Hematopoietic multipotent progenitor cell treated with erythropoietin and hydrocortisone succinate and interleukin-3 and kit ligand, for 4 days (in vitro differentiated cells): Measurements from ENCODE around the gene MDFI.
A peak's percentile ranks its signal among the peaks of the same experiment; 100 is the strongest.

Experiments
- DNase-seq: peaks from one replicate; pipeline ENCODE4 v3.0.0-alpha.2; 2015

Gene MDFI

DNA sequence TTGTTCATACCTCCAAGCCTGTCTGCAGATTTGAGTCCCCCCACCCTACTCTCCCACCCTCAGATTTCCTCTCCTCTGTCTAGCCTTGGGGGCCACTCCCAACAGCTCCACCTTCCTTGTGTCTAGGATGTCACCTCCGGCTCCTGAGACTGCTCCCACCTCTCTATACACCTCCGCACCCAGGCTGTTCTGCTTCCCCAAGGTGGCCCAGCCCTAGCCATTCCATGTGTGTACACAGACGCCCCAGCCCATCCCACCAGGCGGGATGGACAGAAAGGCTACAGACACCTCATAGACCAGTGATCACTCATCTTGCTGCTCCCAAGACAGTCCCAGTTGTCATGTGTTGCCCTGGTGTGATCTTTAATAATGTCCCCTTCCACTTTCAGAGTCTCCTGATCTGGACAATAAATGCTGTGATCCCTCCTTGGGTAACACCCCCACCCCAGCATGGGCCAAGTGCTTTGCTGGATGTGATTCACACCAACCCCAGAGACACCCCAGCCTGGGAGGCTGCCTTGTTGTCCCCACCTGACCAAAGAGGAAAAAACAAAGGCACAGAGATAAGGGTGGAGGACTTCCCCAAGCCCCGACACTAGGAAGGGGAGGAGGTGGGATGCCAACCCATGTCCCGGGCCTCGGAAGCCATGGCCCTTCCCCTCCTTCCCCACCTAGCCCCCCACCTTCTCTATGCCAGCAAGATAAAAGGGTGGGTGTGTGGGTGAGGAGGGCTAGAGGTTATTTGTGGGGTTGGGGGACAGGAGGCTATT, 36.1 kb downstream of the MDFI start:
- DNase-seq: no peak

DNA sequence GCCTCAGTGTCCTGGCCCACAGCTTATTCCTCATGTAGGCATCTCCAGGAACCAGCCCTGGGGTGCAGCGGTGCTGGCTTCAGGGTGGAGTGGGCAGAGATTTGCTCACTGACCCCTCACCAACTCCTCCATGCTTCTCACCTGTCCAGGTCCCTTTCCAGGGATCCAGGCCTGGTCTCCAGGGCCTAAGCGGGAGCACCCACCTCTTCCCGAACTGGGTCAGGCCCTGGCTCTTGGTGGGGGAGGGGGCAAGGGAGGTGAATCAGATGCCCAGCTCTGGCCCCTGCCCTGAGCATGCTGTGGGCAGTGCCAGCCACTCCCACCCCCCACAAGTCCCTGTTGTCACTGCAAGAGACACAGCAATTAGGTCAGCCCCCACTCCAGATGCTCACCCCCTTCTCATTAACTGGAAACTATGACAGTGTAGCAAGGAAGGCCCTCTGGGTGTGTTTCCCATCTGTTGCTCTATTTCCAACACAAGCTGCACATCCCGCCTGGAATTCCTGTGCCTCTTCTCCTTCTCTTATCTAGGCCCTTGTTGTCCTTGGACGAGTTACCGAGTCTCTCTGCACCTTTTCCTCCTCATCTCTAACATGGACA, 37.0 kb downstream of the MDFI start:
- no peak for DNase-seq

DNA sequence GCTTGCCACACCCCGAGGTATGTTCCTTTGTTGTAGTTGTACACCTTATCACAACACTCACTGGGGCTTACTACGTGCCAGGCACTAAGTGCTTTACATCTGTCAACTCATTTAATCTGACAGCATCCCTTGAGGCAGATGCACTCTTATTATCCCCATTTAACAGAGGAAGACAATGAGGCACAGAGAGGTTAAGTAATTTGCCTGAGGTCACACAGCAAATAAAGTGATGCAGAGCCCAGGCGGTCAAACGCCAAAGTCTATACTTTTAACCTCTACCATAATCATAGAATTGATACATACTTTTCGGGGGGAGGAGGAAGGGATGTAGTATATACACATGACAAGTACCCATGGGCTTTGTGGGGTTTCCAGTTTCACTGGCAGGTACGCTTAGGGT, 37.7 kb downstream of the MDFI start:
- no peak for DNase-seq

DNA sequence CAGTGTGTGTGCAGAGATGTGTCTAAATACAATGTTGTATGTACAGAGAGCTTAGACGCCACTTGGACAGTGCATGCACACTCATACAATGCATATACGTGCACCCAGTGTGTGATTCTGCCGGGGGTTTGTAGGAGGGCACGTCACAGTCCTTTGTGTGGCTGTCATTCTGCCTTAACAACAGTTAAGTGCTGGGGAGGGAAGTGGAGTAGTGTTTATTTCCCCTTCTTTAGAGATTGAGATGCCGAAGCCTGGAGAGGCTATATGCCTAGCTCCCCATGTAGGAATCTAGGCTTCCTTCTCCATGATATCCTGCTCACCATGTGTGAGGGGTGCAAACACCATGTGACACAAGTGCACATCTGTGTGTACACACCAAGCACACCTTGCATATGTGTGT, 38.2 kb downstream of the MDFI start:
- DNase-seq: no peak

DNA sequence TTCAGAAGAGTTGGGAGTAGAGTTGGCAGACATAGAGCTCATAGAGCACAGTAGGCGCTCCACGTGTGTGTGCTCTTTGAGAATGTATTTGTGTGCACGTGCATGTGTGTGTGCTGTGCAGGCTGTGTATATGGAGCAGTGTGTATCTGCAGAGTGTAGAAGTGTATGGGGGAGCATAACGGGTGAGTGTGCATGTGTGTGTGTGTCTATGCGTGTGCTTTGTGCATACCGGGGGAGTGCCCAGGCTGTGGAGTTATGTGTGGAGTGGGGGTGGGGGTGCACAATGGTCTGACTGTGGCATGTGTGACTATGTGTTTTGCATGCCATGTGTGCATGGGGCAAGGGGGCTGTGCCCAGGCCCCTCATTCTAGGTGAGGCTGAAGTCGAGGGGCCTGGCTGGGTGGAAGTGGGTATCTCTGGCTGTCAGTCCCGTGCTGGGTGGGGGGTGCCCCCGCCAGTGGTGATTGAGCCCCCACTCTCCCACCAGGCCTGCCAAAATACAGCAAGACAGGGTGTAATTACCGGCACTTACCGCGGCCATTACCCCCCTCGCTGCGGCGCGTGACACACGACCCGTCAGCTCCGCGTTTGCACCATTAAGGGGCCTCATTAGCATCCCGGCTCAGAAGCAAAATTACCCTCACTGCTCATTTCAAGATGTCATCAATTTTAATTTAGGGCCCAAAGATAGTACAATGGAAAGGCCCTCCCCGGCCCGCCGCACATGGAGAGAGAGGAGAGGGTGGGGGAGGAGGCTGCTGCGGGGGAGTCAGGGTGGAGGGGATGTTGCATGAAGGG, 39.1 kb downstream of the MDFI start:
- no peak for DNase-seq

DNA sequence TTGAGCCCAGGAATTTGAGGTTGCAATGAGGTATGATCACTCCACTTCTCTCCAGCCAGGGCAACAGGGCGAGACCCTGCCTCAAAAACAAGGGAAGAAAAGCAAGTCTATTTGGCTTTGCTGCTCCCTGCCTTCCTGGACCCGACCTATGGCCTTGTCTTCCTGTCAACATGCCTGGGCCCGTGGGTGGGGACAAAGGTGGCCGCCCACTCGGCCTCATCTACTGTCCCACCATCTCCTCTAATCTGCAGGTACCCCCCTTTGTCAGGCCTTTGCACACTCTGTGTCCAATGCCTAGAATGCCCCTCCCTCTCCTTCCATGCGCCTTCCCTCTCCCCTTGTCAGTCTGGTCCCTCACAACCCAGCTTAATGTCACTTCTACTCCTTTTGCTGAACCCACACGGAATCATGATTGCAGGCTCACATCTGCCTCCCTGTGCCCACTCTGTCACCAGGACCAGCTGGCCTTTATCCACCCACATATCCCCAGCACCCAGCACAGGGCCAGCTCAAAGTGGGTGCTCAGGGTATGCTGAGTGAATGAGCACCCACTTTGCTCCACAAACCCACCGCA, 40.3 kb downstream of the MDFI start:
- no peak for DNase-seq

DNA sequence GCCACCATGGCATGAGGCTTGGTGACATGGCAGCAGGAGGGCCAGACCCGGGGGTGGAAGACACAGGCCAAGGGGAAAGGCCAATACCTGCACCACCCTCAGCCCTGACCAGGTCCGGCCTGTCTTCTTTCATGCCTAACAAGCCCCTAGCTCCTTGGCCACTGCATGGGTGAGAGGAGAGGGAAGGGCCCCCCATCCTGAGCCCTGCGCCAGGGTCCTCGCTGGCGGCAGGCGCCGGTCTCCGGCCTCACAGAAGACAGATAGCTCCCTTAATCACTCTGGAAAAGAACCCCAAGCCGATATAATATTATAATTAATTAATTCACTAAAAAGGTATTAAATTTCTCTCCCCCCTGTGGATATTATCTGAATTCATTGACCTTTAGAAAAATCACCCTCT, 41.4 kb downstream of the MDFI start:
- DNase-seq: no peak

DNA sequence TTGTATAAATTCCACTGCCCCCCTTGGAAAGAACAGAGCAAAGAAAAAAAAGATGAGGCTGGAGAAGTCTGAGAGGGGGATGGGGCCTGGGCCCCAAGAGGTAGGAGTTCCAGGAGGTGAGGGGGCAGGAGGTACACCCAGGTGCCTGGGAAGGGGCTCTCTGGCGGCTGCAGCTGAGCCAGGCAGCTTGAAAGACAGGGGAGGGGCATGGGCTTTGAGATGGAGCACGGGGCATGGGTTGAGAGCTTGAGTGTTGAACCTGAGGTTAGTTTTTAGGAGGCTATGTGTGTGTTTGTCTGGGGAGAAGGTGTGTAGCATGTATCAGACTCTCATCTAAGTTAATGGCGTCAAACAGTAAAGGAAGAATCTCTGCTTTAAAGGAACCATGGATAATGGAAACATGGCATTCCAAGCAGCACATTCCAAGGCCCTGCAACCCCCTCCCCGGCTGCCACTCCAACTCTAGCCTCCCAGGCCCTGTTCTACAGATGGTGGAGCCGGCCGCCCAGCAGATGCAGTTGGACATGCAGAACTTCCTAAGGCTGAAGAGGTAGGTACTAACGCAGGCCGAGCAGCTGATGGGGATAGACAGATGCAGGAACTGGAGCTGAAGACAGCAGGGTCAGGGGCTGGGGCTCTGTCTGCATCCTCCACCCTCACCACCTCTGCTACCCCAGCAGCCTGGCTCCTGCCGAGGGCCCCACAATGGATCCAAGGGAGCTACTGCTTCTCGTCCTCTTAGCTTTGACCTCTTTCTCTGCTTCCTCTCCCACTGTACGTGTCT, 42.1 kb downstream of the MDFI start:
- DNase-seq: no peak

DNA sequence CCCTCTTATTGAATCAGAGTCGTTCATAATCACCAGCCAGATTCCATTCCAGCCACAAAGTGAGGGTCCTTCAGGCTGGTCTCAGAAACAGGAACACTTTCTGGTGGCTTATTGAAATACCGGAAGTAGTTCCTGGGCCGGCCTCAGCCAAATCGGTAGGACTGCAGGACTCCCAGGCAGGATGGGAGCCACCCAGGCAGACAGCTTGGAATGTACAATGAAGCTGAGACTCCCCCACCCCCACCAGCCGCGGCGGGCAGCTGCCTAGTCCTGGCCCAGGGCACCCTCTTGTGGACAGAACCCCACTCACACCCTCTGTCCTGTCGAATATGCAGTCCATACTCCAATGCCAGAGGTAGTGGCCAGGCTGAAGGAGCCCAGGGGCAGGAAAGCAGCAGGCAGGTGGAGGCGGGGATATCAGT, 43.8 kb downstream of the MDFI start:
- peak; percentile 93 for DNase-seq

DNA sequence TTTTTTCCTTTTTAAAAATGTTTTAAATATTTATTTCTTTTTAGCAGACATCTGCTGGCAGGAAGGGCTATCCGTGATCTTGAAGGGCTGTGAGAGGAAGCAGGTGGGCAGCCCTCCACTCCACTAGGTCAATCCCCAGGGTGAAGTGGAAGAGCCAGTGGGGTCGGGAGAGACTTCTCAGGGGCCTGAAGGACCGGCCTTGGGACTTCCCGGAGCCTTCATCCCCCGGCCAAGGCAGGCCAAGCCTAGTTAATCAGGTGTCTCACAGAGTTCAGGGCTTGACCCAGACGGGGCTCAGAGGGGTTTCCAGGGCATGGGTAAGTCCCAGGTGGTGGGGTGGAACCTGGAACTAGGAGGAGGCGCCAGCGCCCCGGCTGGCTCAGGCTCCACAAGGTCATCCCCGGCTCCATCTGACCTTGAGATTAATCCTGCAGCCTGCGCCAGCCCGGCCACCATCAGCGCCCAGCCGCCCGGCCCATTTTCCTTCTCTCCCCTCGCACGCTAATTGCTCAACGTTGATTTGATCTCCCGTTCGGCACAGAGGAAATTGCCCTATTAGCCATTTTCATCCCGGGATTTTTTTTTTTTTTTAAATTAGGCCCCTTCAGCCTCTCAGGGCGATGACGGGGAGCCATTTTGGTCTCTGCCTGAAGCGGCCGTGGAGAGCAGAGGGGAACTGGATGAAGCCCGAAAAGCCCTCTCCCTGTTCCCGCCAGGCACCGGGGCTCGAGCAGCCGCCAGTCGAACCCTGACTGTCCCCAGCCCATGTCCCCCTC, 44.4 kb downstream of the MDFI start:
- DNase-seq: peak; percentile 8

DNA sequence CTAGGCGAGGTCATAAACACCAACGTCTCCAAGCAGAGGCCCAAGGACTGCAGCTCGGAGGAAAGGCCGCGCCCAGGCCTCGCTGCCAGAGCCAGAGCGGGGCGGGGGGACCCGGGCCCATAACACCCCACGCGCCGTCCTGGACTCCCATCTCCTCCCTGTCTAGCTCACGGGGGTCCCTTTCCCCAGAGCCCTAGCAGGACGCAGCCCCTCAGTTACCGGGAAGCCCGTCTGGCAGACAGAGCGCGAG, 44.9 kb downstream of the MDFI start:
- DNase-seq: no peak

DNA sequence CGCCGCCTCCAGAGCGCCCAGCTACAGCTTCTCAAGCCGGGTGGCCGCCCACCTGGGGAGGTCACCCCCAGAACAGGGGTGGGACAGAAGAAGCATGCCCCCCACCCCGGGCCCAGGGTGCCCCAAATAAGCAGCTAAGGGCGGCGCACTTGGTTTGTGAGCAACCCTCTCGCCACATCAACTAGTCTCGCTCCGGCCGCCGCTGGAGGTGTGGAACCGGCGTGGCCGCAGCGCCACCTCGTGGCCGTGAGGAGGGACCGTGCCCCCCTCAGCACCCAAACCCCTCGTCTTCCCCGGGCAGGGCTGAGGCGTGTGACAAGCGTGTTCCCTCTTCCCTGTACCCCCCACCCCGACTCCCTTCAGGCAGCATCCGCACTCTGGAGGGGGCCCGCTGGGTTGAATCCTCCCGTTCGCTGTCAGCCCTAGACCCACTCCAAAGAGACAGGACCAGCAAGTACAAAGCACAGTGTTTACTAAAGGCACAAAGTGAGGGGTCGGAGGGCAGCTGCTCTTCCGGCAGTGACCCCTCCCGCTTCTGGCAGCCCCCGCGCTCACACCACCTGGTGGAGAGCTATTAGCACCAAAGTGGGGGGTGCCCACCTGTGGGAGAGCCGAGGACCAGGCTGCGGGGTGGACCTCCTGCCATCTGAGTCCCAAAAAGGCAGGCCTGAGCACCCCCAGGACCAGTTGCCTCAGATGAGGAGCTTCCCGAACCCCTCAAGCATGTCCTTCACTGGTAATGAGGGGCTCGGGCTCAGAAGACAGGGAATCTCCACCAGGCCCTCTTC, 45.4 kb downstream of the MDFI start:
- peak; percentile 90 for DNase-seq

DNA sequence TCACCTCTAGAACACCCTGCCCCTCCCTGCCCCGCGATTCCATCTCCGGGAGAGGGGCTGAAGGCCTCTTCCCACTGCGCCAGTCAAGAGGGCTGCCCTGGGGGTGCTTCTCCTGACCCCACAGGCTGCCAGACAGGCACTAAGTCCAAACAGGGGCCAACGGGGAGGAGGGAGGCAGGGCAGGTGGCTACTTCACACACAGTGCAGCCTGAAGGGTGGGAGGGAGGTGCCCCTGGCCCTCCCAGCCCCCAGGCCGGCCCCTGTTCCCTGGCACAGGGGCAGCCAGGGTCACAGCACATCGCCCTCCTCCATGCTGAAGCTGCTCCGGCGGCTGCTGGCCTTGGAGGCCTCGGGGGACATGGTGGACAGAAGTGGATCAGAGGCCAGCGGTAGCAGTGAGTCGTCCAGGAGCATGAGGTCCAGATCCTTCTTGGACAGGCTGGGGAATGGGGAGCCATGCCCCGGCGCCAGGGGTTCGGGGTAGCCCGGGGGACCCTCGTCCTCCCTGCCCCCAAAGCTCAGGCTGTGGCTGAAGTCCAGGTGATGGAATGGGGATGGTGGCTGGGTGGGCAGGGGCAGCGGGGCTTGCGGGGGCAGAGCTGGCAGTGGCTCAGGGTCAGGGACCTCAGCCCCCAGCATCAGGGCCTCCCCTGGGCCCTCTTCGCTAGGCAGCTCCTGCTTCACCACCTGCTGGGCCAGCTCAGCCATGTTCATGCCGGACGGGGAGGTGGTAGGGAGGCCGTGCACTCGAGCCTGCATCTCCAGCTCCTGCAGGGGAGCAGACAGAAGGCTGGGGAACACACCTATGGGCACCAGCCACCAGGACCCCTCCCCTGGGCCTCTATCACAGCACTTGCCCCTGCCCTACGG, 46.3 kb downstream of the MDFI start:
- no peak for DNase-seq

DNA sequence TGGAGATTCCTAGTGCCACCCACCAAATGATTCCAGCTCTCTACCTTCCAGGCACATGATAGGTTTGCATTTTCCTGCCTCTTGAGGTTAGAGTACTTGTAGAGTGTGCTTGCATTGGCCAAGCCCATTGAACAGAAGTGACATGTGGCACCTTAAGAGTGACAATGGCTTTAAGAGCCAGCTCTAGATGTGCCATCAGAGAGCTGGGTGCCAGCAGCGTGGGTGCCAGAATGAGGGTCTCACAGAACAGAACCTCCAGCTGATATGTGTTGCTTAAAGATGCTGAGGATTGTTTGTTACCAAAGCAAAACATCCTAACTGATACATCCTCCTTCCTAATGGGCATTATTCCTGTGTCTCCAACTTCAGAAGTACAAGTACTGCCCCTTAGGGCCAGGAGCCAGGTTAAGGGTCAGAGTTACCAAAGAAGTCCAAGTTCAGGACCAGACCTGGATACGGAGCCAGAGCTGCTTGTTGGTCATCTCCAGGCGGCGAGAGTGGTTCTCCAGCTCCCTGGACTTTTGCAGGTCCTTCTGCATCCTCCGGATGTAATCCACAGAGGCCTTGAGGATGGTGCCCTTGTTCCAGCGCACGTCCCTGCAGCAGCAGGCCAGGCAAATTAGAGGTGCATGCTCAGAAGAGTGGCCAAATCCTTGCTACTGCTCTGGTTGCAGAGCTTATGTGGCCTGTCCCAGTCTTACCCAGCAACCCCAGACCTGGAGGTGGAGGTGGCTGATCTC, 47.5 kb downstream of the MDFI start:
- no peak for DNase-seq

DNA sequence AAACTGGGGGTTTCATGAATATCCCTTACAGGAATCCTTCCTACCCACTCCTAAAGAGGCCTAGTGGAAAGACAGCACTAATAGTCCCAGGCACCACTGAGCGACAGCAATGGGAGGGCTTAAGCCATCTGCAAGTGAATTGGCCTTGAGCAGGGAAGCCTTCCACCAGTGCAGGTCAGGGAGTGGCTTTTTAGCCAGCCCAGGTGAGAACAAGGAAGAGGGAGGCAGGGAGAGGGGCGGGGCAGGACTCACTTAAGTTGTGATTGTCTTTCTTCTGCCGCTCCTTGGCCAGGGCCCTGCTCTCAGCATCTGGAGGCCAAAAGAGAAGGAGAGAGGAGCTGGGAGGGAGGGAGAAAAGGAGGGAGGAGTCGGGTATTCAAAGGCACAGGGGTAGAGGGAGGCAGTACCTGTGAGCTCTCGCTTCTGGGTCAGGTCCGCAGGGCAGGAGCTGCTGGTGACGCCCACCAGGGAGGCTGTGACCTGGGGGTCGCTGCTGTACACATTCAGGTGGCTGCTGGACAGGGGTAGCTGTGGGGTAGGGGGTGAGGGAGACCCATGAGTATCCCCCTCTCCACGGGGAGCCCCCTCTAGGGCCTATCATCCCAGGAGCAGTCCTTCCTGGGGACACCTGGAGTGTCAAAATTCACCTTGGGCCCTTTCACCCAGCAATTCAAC, 49.4 kb downstream of the MDFI start:
- DNase-seq: no peak

DNA sequence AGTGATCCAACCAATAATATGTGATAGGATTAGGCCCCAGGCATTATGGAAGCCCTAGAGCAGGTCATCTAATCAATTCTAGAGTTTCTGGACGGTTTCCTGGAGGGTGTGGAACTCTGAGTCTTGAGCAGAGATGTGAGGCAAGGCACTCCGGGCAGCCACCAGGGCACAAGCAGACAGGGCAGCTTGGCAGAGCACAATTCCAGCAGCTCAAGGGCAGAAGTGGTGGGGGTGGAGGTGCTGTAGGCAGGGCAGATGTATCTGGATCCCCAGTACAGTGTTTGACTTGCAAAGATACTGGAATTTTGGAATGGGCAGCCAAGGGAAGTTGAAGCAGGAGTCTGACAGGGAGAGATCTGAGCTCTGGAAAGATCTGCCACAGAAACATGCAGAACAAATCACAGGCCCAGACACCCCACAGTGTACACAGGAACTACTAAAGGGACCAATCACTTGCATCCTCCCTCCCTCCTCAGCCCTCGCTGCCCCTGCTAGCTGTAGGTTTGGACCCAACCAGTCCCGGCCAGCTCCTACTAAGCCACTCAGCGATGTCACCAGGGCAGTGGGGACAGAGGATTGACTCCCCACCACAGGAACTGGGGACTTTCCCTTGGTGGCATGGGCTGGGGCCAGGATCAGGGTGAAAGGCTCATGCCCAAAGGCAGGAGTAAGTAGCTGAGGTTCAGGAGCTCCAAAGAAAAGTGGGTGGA, 50.1 kb downstream of the MDFI start:
- DNase-seq: no peak

DNA sequence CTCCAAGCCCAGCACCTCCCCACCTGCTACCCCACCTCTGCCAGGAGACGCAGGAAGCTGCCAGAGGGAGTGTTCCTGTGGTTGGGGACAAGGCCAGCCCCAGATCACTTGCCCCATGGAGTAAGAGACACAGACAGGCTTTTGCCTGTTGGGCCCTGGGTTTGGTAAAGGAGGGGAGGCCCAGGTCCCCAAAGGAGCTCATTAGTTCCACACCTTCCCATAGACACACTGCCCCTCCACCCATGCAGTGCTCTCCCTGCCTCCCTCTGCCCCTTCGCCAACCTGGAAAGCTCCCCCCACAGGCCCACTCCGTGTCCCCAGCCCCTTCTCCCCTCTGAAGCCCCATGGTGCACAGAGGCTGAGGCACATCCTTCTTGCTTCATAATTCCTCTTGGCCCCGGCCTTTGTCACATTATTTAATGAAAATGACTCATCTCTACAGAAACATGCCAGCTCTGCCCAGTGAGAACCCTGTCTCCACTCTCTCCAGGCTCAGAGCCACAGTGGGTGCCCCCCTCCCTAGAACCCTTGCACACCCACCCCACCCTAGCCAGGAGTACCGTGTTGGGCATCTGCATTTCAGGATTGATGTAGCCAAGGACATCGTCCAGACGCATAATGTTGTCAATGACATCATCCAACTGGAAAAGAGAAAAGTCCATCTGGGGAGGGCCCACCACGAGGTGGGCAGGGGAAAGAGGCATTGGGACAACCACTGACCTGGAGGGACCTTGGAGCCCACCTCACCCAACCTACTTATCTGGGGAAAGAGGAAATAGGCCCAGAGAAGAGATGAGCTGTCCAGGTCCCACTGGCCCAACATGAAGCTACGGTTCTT, 51.1 kb downstream of the MDFI start:
- DNase-seq: no peak
